Lung (tissue), 13 donors: ENCODE measurements around the gene TTL. TPM values are rescaled to one million over a fixed set of nuclear protein-coding genes. Genes with fewer than 3 reads are reported as not detected.

Experiments
- ATAC-seq: fragments of 200-7000 bp; cut with Tn5 transposase; one replicate; pipeline ENCODE4 v1.9.1; 2020; ENCODE audit warnings: moderate number of reproducible peaks; ENCODE audit not compliant: insufficient read depth, low FRiP score
- DNase-seq, 3 donors: peaks; one replicate each; pipeline ENCODE4 v3.0.0-alpha.2; 2013 to 2017
- H3K27ac ChIP-seq, 2 donors: one replicate each; pipeline ENCODE4 v1.5.1; 2013; ENCODE audit warnings: mild to moderate bottlenecking in 2 of 2, moderate library complexity in 2 of 2, control low read depth in 1 of 2, inconsistent platforms in 1 of 2, low read depth in 1 of 2, low read length in 1 of 2
- H3K27me3 ChIP-seq, 3 donors: one replicate each; pipeline ENCODE4 v1.5.1; 2013; ENCODE audit warnings: low read length in 2 of 3; ENCODE audit not compliant: control insufficient read depth in 3 of 3, insufficient read depth in 3 of 3
- H3K36me3 ChIP-seq, 4 donors: one replicate each; pipeline ENCODE4 v1.5.1; 2013; ENCODE audit warnings: low read length in 4 of 4, mild to moderate bottlenecking in 1 of 4, moderate library complexity in 1 of 4; ENCODE audit not compliant: control insufficient read depth in 4 of 4, insufficient read depth in 4 of 4
- H3K4me1 ChIP-seq, 5 donors: one replicate each; pipeline ENCODE4 v1.5.1; 2013; ENCODE audit warnings: low read length in 5 of 5, mild to moderate bottlenecking in 2 of 5, moderate library complexity in 1 of 5; ENCODE audit not compliant: control insufficient read depth in 5 of 5, insufficient read depth in 5 of 5
- H3K4me3 ChIP-seq: one replicate; pipeline ENCODE4 v1.5.1; 2013; ENCODE audit warnings: mild to moderate bottlenecking, control low read depth, moderate library complexity
- H3K9ac ChIP-seq, 2 donors: one replicate each; pipeline ENCODE4 v1.5.1; 2013; ENCODE audit warnings: low read length in 2 of 2, control low read depth in 1 of 2; ENCODE audit not compliant: insufficient read depth in 1 of 2
- H3K9me3 ChIP-seq, 4 donors: one replicate each; pipeline ENCODE4 v1.5.1; 2013; ENCODE audit warnings: low read length in 3 of 4, mild to moderate bottlenecking in 1 of 4, moderate library complexity in 1 of 4; ENCODE audit not compliant: control insufficient read depth in 4 of 4, insufficient read depth in 3 of 4
- CTCF ChIP-seq: IDR thresholded peaks from 2 replicates; pipeline ENCODE4 v1.5.1; 2012; ENCODE audit warnings: mild to moderate bottlenecking; ENCODE audit errors: control extremely low read depth, extremely low read depth
- WGBS, 2 donors: extraction: QIAGEN DNeasy Blood & Tissue Kit; methylation state at CpG; one replicate each; pipeline ENCODE4 v1.1.7; 2013; 5-methylcytosine and 5-hydroxymethylcytosine counted together
- polyA plus RNA-seq, 2 donors: library from polyadenylated mRNA; stranded (reverse); fragments of 200-250 nt; gene quantifications; one replicate each; pipeline ENCODE4 v1.2.1, GENCODE V29; 2013
- small RNA-seq: library from RNA; depleted of rRNA; stranded (forward); fragments of <200 nt; gene quantifications from one replicate; pipeline ENCODE3, GENCODE V24; 2014; ENCODE audit warnings: low replicate concordance
- total RNA-seq, 2 donors: library from RNA; depleted of rRNA in 1 of 2; stranded (reverse); fragments of >200 nt in 1 of 2; gene quantifications; one replicate each; pipeline ENCODE4 v1.2.1, GENCODE V29; 2014 to 2021
- donor health status: control.
- donor health status: control.
- donor health status: Bipolar disorder and iron deficiency.
- donor health status: healthy.
- donor health status: DM: yes; HTN: yes; CAD: no.

The TTL gene
- total and polyA plus RNA-seq, 4 donors, result 12.5 to 32.8 (median 22.8) TPM

DNA sequence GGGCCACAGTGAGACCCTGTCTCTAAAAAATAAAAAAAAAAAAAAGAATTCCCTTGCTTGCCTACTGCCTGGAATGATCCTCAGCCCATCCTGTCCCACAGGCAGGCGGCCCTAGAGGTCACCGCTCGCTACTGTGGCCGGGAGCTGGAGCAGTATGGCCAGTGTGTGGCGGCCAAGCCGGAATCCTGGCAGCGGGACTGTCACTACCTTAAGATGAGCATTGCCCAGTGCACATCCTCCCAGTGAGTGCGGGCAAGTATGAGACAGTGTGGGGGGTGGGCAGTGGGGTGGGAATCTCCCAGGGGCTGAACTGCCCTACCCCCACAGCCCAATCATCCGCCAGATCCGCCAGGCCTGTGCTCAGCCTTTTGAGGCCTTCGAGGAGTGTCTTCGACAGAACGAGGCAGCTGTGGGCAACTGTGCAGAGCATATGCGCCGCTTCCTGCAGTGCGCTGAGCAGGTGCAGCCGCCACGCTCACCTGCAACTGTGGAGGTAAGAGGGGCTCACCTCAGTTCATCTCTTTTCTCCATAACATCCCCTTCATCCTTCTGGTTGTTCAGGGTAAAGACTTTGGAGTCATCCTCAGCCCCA, 104.0 kb downstream of the TTL start:
- H3K27ac ChIP-seq, result no peak overlapping the region
- ATAC-seq (no peak), DNase-seq (no peak)
- H3K27me3 ChIP-seq, result peaks cover 0 to 3% (median 0%) of the 10 kb centered on the region in 3 donors
- 97 to 98% methylated on average over 18 of the region's 18 CpGs for WGBS, 2 donors
- no peak overlapping the region for H3K4me3 ChIP-seq
- peaks cover 0 to 11% (median 8%) of the 10 kb centered on the region in 5 donors for H3K4me1 ChIP-seq
- no peak for TF ChIP-seq CTCF
- H3K9me3 ChIP-seq, result no peaks in the 10 kb centered on the region
- peaks cover 0 to 17% (median 7%) of the 10 kb centered on the region in 4 donors for H3K36me3 ChIP-seq
- no peak overlapping the region for H3K9ac ChIP-seq

GRCh38 chr2:112588611-112589045, 106.7 kb downstream of the TTL start:
- DNase-seq, result peak in 1 of 3 donors; percentile 36
- Histone ChIP-seq H3K4me3 (no peak overlapping the region), H3K36me3 (peaks cover 0 to 17% (median 7%) of the 10 kb centered on the region in 4 donors), H3K4me1 (peaks cover 0 to 11% (median 8%) of the 10 kb centered on the region in 5 donors), H3K9ac (no peak overlapping the region), H3K27me3 (no peaks in the 10 kb centered on the region), H3K9me3 (no peaks in the 10 kb centered on the region), H3K27ac (peak overlapping the region in 1 of 2 donors; percentile 35)
- 40 to 47% methylated on average over 6 of the region's 6 CpGs for WGBS, 2 donors
- TF ChIP-seq CTCF, result no peak
- no peak for ATAC-seq

Small RNA genes within 50 kb of the gene (small RNA-seq; reads per million reads assigned to genes)
- gene RF00019, result not detected

Other genes starting within 250 kb of the TTL start
- 10 to 100 TPM in 1 of 2 donors, 1 to 10 TPM in 1; 6.5 to 24.9 TPM for gene ZC3H8, start 227.1 kb upstream of the TTL start, total RNA-seq
- 1 to 10 TPM; 2.1 to 4.1 TPM for gene ZC3H8, start 227.1 kb upstream of the TTL start, polyA plus RNA-seq
- 10 to 100 TPM in 1 of 2 donors, 1 to 10 TPM in 1; 9.6 to 15.5 TPM for gene ZC3H6, start 206.6 kb upstream of the TTL start, total RNA-seq
- gene ZC3H6, start 206.6 kb upstream of the TTL start, polyA plus RNA-seq, result 1 to 10 TPM; 1.1 to 3.5 TPM
- 10 to 100 TPM; 10.2 to 51.1 TPM for gene RGPD8, start 48.5 kb upstream of the TTL start, total RNA-seq
- 1 to 10 TPM in 1 of 2 donors, under 1 TPM in 1; 0.81 to 2.1 TPM for gene RGPD8, start 48.5 kb upstream of the TTL start, polyA plus RNA-seq
- gene POLR1B, start 60.3 kb downstream of the TTL start, total RNA-seq, result 10 to 100 TPM; 20.9 to 26.4 TPM
- 1 to 10 TPM; 4.9 to 9.4 TPM for gene POLR1B, start 60.3 kb downstream of the TTL start, polyA plus RNA-seq
- 10 to 100 TPM in 1 of 2 donors, 1 to 10 TPM in 1; 3.0 to 46.6 TPM for gene CHCHD5, start 102.5 kb downstream of the TTL start, total RNA-seq
- 10 to 100 TPM; 43.4 to 45.5 TPM for gene CHCHD5, start 102.5 kb downstream of the TTL start, polyA plus RNA-seq
- gene SLC20A1, start 163.8 kb downstream of the TTL start, total RNA-seq, result 10 to 100 TPM; 34.8 to 51.4 TPM
- gene SLC20A1, start 163.8 kb downstream of the TTL start, polyA plus RNA-seq, result 10 to 100 TPM; 26.2 to 42.3 TPM
- gene NT5DC4, start 238.9 kb downstream of the TTL start, total RNA-seq, result under 1 TPM; 0.09 to 0.83 TPM
- under 1 TPM; 0.53 TPM for gene NT5DC4, start 238.9 kb downstream of the TTL start, polyA plus RNA-seq